Mucosa of gallbladder (tissue), 1 donor: ENCODE data around the gene PLEKHA6. TPM values are rescaled to one million over a fixed set of nuclear protein-coding genes. Genes with fewer than 3 reads are reported as not detected.

Experiments
- DNase-seq: peaks from one replicate; pipeline ENCODE4 v3.0.0-alpha.2; 2020; ENCODE audit warnings: low spot score
- total RNA-seq: library from RNA; stranded (reverse); gene quantifications from one replicate; pipeline ENCODE4 v1.2.1, GENCODE V29; 2021
- donor health status: DM: no; HTN: no; CAD: no.

The PLEKHA6 gene
- total RNA-seq, 1 donor from 2014 or later, result 115 TPM

DNA sequence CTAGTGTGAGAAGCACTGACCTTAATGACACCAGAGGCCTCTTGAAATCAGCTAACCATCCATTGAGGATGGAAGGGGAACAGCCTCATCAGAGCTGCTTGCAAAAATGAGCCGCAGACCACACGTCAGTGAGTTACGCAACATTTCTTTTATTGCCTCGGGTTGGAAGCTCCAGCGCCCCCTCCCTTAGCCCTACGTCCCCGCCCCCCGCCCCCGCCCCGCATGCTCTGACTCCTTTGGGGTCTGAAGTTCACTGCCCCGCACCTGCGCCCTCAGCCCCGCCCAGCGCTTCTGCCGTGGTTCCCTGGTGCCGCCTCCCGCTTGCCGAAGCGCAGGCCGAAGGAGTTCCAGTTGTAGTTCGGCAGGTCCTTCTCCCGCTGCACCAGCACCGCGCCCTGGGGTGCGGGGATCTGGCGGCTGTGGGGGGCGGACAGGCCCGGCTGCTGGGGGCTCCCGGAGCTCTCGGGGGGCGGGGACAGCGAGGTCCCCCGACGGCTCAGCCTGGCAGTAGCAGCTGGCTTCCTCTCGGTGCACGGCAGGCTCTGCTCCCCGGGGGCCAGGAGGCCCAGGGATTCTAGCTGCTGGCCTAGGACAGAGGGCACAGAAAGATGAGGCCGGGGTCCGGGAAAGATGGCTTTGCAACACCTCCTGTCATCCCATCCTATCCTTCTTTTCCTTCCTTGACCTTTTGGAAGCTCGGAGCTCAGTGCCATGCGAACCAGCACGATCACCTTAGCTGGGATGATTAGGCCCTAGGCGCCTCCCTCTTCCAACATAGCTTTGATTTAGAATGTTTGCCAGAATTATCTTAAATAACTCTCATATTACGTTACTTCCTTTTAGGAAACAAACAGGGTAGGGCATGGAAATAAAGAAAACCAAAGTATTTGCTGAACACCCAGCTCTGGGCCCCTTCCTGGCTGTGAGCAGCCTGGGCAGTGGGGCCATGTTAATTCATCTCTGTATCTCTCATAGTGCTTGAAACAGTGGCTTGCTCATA, 169.2 kb downstream of the PLEKHA6 start:
- peak; percentile 27 for DNase-seq

DNA sequence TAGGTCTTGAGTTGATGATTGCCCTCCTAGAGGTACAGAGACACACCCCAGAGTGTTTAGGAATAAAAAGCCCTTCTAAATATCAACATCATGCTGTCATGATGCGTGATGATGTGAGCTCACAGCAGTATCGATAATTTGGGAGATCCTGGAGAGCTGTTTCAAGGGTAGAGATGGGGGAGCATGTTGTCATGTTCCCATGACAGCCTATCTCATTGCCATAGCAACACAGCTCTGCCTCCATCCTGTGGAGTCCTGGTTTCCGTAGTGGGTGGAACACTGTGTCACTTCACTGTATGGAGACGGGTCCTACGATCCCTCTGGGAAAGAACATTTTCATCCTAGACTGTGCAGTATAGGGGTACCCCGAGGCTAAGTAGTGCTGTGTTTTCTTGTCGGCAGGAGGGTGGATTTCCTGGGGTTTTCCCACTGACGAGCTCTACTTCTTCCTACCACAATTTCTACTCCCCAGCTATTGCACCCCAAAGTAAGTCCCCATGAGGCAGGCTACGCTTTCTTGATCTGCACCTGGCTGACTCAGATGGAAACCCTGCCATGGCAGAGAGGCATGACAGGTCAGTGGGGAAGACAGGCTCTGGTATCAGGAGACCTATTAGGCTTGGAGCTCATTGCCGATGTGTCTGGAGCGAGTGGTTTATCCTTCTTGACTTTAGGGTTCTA, 170.6 kb downstream of the PLEKHA6 start:
- no peak for DNase-seq

DNA sequence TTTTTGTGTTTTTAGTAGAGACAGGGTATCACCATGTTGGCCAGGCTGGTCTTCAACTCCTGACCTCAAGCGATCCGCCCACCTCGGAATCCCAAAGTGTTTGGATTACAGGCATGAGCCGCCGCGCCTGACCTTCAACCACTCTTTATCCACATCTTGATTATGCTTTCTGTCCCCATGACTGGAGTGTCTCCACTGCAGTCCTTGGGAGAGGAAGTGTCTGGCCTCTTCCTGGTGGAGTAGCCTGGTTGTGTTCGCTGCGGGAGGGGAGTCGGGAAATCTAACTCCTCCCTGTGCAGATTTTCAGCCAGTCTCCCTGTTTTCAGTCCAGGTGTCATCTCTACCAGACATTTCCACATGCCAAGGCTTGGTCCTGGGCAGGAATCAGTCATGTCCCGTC, 173.1 kb downstream of the PLEKHA6 start:
- DNase-seq, result no peak

DNA sequence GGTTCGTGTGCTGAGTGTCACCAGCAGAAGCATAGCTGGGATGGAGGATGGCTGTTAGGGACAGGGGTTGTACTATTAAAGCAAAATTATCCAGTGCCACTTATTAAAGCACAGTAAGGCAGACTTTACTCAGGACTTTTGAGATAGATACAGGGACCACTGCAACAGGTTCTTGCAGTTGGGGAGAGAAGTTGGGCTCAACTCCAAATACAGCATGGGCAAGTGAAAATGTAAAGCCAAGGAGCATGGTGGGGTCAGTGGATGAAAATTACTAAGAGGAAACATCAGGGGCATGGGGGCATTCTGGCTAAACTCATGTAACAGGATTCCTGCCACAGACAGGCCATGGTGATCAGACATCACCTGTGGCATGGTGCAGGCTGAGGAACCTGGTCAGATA, 178.6 kb downstream of the PLEKHA6 start:
- no peak for DNase-seq

DNA sequence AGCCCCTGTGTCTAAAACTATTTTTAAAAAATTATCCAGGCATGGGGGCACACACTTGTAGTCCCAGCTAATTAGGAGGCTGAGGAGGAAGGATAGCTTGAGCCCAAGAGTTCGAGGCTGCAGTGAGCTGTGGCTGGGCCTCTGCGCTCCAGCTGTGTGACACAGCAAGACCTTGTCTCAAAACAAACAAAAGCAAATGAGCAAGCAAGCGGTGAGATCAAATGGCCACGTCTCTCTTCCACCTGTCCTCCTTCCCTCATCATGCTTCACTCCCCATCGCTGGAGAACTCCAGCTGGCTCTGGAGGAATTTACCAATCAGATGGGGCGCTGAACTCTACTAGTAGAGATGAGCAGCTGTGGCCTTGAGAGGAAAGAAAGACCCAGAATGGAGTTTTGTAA, 179.6 kb downstream of the PLEKHA6 start:
- no peak for DNase-seq

- no peak for DNase-seq
Observed at GRCh38 chr1:204178487-204179281, 181.0 kb downstream of the PLEKHA6 start.

DNA sequence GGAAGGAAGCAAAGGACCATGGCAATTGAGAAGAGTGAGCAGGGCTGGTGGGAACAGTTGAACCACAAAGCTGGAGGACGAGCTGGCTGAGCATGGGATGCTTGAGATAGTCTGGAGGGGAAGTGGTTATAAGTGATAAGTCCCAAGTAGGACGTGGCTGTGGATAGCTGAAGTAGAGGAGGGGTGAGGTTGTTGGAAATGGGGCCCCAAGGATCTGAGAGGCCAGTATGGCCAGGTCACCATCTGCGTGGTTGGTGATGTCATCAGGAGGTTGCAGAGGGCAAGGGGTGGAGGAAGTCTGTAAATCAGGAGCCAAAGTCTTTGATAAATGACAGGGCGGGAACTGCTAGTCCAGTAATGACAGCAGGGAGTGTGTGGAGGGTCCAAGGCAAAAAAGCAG, 182.6 kb downstream of the PLEKHA6 start:
- no peak for DNase-seq

DNA sequence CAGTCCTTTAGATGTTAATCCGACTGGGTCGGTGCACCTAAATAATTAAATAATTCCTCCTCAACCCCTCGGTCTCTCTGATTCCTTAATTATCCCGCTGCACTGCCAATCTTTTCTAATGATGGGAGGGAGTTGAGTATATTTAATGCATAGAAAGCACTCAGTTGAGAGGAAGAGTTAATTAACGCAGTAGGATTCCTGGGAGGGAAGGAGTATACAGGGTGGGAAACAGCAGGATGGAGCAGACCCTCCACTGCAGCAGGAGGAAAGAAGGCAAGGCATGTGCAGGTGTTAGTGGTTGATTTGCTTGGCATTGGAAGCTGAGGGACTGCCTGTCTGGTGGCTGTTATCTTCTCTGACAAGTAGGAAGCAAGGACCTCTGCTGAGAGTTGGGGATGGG, 183.7 kb downstream of the PLEKHA6 start:
- DNase-seq, result no peak

DNA sequence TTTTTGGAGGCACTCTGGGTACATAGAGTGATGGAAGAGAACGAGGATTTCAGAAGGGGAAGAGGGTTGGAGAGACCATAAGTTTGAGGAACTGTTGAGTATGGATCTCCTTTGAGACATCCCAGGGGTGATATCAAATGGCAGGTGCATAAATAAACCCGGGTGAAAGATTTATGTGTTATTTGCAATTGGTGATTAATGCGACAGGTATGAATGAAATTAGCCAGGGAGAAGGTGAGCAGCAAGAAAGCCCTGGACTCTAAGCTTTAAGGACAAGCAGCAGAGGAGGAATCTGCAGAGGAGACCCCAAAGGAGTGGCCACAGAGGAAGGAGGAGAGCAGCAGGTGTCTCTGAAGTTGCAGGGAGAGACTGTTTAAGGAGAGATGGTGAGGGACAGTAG, 184.8 kb downstream of the PLEKHA6 start:
- no peak for DNase-seq

DNA sequence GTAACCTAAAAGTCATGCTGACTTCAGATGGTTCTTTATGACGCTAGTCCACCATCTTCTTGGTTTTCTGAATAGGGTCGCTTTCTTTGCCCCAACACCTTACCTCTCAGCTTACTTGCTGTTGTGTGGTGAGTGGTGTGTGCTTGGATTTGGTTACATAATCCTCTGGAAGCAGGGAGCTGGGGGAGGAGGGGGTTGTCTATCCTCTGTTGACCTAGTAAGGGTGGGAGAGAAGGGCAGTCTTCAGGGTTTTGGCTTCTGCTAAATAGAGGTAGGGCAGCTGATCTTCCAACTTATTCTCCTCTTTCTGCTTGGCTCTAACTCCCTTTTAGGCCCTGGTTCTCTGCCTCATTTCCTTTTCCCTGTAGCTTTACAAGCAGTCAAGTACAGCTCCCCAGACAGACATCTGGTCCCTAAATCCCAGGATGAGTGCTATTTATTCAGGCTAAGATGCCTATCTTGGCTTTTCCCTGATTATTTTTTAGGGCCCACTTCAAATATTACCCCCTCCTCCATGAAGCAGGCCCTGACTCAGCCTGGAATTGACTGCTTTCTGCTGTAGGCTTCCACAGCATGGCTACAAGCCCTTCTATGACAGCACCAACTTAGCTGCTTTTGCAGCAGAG, 187.2 kb downstream of the PLEKHA6 start:
- no peak for DNase-seq

DNA sequence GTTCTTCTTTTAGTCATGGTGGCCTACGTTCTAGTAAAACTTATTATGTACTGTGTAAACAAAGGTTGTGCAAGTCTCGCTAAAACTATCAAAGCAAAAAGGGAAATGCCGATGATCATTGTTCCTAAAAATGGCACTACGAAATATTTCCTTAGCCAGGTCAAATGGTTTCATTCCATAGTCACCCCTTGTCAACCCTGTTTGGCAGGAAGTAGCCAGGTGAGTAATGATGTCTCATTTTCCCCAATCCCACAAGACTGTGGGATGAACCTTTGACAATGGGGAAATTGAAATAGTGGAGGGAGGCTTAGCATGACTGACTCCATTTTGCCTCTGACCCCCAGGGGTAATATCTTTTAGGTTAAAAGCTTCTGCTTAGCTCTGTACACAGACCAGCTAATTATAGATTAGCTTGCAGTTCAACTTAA, 188.0 kb downstream of the PLEKHA6 start:
- no peak for DNase-seq

GRCh38 chr1:204170494-204171155, 189.1 kb downstream of the PLEKHA6 start:
- no peak for DNase-seq

GRCh38 chr1:204169858-204170257, 189.9 kb downstream of the PLEKHA6 start:
- DNase-seq, result no peak

Other genes starting within 250 kb of the PLEKHA6 start
- gene ETNK2, start 207.9 kb downstream of the PLEKHA6 start, total RNA-seq, result 5.3 TPM
- not detected for gene REN, start 193.6 kb downstream of the PLEKHA6 start, total RNA-seq
- gene KISS1, start 163.4 kb downstream of the PLEKHA6 start, total RNA-seq, result not detected
- 10.8 TPM for gene GOLT1A, start 145.9 kb downstream of the PLEKHA6 start, total RNA-seq
- 38.8 TPM for gene PPP1R15B, start 51.9 kb upstream of the PLEKHA6 start, total RNA-seq
- 64.6 TPM for gene PIK3C2B, start 134.9 kb upstream of the PLEKHA6 start, total RNA-seq
- 64.5 TPM for gene MDM4, start 156.5 kb upstream of the PLEKHA6 start, total RNA-seq